ENCODE measurements around the gene TECTB.

DNA sequence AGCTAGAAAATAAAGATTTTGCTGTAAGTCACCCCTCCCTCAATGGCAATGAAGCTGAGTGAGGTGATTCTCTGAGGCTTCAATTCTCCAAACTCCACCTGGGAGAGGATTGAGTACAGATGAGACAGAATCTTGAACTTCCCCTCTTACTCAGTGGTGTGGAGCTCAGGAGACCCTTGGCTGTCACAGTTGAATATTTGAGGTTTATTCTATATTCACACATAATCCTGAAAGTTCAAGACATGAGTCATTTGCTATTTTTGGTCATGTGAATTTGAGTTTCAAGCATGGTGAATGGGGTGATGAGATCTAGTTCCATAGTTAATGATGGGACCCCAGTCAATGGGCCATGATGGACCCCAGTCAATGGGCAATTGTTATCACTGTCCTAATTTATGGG, 13.9 kb upstream of the TECTB start:
- TF ChIP-seq, protein P1, sequence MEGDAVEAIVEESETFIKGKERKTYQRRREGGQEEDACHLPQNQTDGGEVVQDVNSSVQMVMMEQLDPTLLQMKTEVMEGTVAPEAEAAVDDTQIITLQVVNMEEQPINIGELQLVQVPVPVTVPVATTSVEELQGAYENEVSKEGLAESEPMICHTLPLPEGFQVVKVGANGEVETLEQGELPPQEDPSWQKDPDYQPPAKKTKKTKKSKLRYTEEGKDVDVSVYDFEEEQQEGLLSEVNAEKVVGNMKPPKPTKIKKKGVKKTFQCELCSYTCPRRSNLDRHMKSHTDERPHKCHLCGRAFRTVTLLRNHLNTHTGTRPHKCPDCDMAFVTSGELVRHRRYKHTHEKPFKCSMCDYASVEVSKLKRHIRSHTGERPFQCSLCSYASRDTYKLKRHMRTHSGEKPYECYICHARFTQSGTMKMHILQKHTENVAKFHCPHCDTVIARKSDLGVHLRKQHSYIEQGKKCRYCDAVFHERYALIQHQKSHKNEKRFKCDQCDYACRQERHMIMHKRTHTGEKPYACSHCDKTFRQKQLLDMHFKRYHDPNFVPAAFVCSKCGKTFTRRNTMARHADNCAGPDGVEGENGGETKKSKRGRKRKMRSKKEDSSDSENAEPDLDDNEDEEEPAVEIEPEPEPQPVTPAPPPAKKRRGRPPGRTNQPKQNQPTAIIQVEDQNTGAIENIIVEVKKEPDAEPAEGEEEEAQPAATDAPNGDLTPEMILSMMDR (IDR thresholded peaks at IDR 0.05 in 2 of 3, conservative IDR thresholded peaks at IDR 0.05 in 1 of 3; ENCODE audit: borderline replicate concordance in 1 of 3, insufficient read depth in 1 of 3, low read depth in 2 of 3, low read length in 2 of 3), result no peak
- TF ChIP-seq POLR2A (IDR thresholded peaks at IDR 0.05; ENCODE audit: borderline replicate concordance, extremely low read depth, insufficient read depth, insufficient read length), result no peak
- TF ChIP-seq REST (IDR thresholded peaks at IDR 0.05; ENCODE audit: low read depth), result no peak
- TF ChIP-seq CEBPB (IDR thresholded peaks at IDR 0.05; ENCODE audit: low read depth), result no peak
- no peak for TF ChIP-seq EZH2 (IDR thresholded peaks at IDR 0.05)

Data from HCT116 (cell line).